SK-N-SH (cell line): ENCODE measurements around the gene S100A4. TPM values are rescaled to one million over a fixed set of nuclear protein-coding genes. Genes with fewer than 3 reads are reported as not detected.

Experiments used
- CTCF ChIA-PET: fragments of 300-600, 350-600 bp; formaldehyde crosslinking; extraction: SDS; loops from one replicate; lab custom pipeline; 2021; lab: Yijun Ruan, JAX
- POLR2A ChIA-PET: fragments of 350-600 bp; sonication (Branson Sonifier 250); formaldehyde crosslinking; extraction: SDS; loops from one replicate; lab custom pipeline; 2020; ENCODE audit warnings: antibody characterized with exemption, inconsistent platforms; lab: Yijun Ruan, JAX
- DNase-seq: peaks from one replicate; pipeline ENCODE4 v3.0.0; 2012
- H2AFZ ChIP-seq: fragments of 200-600 bp; sonication (generic); 2 replicates; pipeline ENCODE4 v1.8.1; 2016; ENCODE audit warnings: antibody characterized with exemption, mild to moderate bottlenecking, low read depth
- H3F3A ChIP-seq: fragments of 200-600 bp; sonication (generic); replicated peaks from 2 replicates; pipeline ENCODE3; 2016; ENCODE audit warnings: antibody characterized with exemption, mild to moderate bottlenecking; ENCODE audit not compliant: insufficient read depth
- H3K27ac ChIP-seq, 2 experiments: fragments of 200-500 bp in 1 of 2; fragments of 200-600 bp in 1 of 2; sonication (Bioruptor generic) in 1 of 2; sonication (generic), shearing (Covaris generic) in 1 of 2; 2 replicates each; pipeline versions ENCODE4 v1.5.1 to v1.6.1; 2014 to 2016; ENCODE audit warnings: low read depth in 2 of 2, inconsistent platforms in 1 of 2, low read length in 1 of 2, mild to moderate bottlenecking in 1 of 2, mixed read lengths in 1 of 2
- H3K27me3 ChIP-seq: fragments of 200-600 bp; sonication (generic), shearing (Covaris generic); 2 replicates; pipeline ENCODE4 v1.6.1; 2016; ENCODE audit warnings: mixed run types; ENCODE audit not compliant: insufficient read depth
- H3K36me3 ChIP-seq, 2 experiments: fragments of 200-500 bp in 1 of 2; fragments of 200-600 bp in 1 of 2; sonication (Bioruptor generic) in 1 of 2; sonication (generic) in 1 of 2; replicated peaks in 1 of 2; 2 replicates each; pipeline versions ENCODE3 to v1.5.1; 2014 to 2016; ENCODE audit warnings: low read length in 1 of 2, mild to moderate bottlenecking in 1 of 2; ENCODE audit not compliant: insufficient read depth in 2 of 2, control insufficient read depth in 1 of 2
- H3K4me1 ChIP-seq, 2 experiments: fragments of 200-500 bp in 1 of 2; fragments of 200-600 bp in 1 of 2; sonication (Bioruptor generic) in 1 of 2; sonication (generic), shearing (Covaris generic) in 1 of 2; 2 replicates each; pipeline versions ENCODE4 v1.5.1 to v1.6.1; 2014 to 2016; ENCODE audit warnings: low read depth in 1 of 2, low read length in 1 of 2, mixed run types in 1 of 2; ENCODE audit not compliant: insufficient read depth in 2 of 2, control insufficient read depth in 1 of 2
- H3K4me2 ChIP-seq: fragments of 200-600 bp; sonication (generic), shearing (Covaris generic); 2 replicates; pipeline ENCODE4 v1.6.1; 2017; ENCODE audit warnings: mixed run types
- H3K4me3 ChIP-seq, 2 experiments: fragments of 200-500 bp in 1 of 2; fragments of 200-600 bp in 1 of 2; sonication (Bioruptor generic) in 1 of 2; sonication (generic), shearing (Covaris generic) in 1 of 2; 2 replicates each; pipeline versions ENCODE4 v1.5.1 to v1.8.1; 2014 to 2016; ENCODE audit warnings: low read depth in 2 of 2, inconsistent platforms in 1 of 2, low read length in 1 of 2, mild to moderate bottlenecking in 1 of 2, mixed read lengths in 1 of 2, moderate library complexity in 1 of 2
- H3K79me2 ChIP-seq: fragments of 200-600 bp; sonication (generic); 2 replicates; pipeline ENCODE4 v1.8.1; 2017; ENCODE audit warnings: mild to moderate bottlenecking; ENCODE audit not compliant: insufficient read depth
- H3K9ac ChIP-seq: fragments of 200-600 bp; sonication (generic); 2 replicates; pipeline ENCODE4 v1.6.1; 2017; ENCODE audit warnings: mixed run types
- H3K9me2 ChIP-seq: fragments of 200-600 bp; sonication (generic); 2 replicates; pipeline ENCODE4 v1.6.1; 2017; ENCODE audit warnings: mixed run types
- H3K9me3 ChIP-seq: fragments of 200-600 bp; sonication (generic); 2 replicates; pipeline ENCODE4 v1.6.1; 2017; ENCODE audit warnings: mixed run types, mild to moderate bottlenecking, moderate library complexity
- H4K20me1 ChIP-seq: fragments of 200-600 bp; sonication (generic); 2 replicates; pipeline ENCODE4 v1.6.1; 2017; ENCODE audit warnings: mild to moderate bottlenecking, mixed run types; ENCODE audit not compliant: insufficient read depth
- EP300 ChIP-seq, 2 experiments: IDR thresholded peaks; 2 replicates each; pipeline versions ENCODE4 v1.4.0 to v1.6.1; 2012; ENCODE audit warnings: borderline replicate concordance in 1 of 2, low read depth in 1 of 2, low read length in 1 of 2
- EZH2phosphoT487 ChIP-seq: fragments of 200-600 bp; sonication (generic); IDR thresholded peaks from 2 replicates; pipeline ENCODE4 v1.6.1; 2017; ENCODE audit warnings: low read depth, mixed run types, mild to moderate bottlenecking, antibody characterized with exemption, moderate library complexity, borderline replicate concordance
- GABPA ChIP-seq: IDR thresholded peaks from 2 replicates; pipeline ENCODE4 v1.4.0; 2012; ENCODE audit warnings: low read depth, mild to moderate bottlenecking
- GATA2 ChIP-seq: sonication (generic); formaldehyde crosslinking; IDR thresholded peaks from 2 replicates; pipeline ENCODE4 v1.5.0; 2020; ENCODE audit warnings: mild to moderate bottlenecking, missing genetic modification reagents
- JUND ChIP-seq: IDR thresholded peaks from 2 replicates; pipeline ENCODE4 v1.4.0; 2012
- MEF2A ChIP-seq: IDR thresholded peaks from 2 replicates; pipeline ENCODE4 v1.4.0; 2012; ENCODE audit warnings: low read depth, borderline replicate concordance
- NRF1 ChIP-seq: IDR thresholded peaks from 2 replicates; pipeline ENCODE4 v1.6.1; 2012; ENCODE audit warnings: low read depth, mild to moderate bottlenecking, low read length
- RAD21 ChIP-seq: IDR thresholded peaks from 2 replicates; pipeline ENCODE4 v1.6.1; 2012; ENCODE audit warnings: mild to moderate bottlenecking, low read length
- RXRA ChIP-seq: IDR thresholded peaks from 2 replicates; pipeline ENCODE4 v1.4.0; 2012; ENCODE audit warnings: low read depth, mild to moderate bottlenecking, borderline replicate concordance
- TAF1 ChIP-seq: IDR thresholded peaks from 2 replicates; pipeline ENCODE4 v1.6.1; 2012; ENCODE audit warnings: low read depth, mild to moderate bottlenecking, low read length, moderate library complexity, borderline replicate concordance
- WGBS: methylation state at CpG from one replicate; pipeline ENCODE4 v1.1.6; 2017; ENCODE audit warnings: low lambda C conversion rate; 5-methylcytosine and 5-hydroxymethylcytosine counted together
- polyA plus RNA-seq, 3 experiments: library from polyadenylated mRNA; depleted of rRNA; stranded (reverse); fragments of >200 nt; gene quantifications; 2 replicates each; pipeline ENCODE4 v1.2.3, GENCODE V29; 2012
- TF ChIP-seq, protein P1 (sequence below): IDR thresholded peaks from 2 replicates; pipeline ENCODE4; 2012
- TF ChIP-seq, protein P2 (sequence below): fragments of 150-350 bp; IDR thresholded peaks from 2 replicates; pipeline ENCODE4 v1.6.1; 2016; ENCODE audit warnings: mild to moderate bottlenecking, low read depth, low read length
- TF ChIP-seq, protein P3 (sequence below): IDR thresholded peaks from 2 replicates; pipeline ENCODE4 v1.4.0; 2012; ENCODE audit warnings: low read depth, borderline replicate concordance

Gene S100A4
- polyA plus RNA-seq, 1 of the 3 experiments (the other 2 are of a cell fraction): 25.4 TPM

DNA sequence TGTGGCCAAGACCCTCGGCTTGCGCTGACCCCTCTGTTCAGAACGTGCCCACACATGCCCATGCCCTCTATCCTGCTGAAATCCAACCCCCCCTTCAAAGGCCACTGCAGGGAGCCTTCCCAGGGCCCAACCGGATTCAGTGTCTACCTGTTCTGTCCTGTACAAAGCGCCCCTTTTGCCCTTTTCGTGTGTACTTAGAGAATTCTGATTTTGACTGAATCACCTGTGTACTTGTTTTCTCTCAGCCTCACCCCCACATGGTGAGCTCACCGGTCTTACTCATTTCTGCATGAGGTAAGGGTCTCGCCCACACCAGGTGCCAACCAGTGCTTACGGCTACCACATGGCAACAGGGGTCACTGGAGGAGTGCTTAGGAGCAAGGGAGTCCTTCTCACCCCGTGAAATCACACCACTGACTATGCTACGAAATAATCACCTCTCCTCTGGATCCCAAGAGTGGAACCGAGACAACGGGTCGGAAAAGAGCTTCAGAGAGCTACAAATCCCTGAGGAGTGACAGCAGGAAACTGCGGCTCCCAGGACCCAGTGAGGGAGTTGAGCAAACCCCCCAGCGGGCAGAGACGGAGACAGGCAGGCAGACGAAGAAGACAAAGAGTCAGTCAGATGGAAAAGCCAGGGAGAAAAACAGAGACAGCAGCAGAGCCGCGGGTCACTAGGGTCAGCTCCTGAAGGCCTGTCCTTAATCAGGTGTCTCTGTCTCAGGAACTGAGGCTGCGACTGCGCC lies 22.2 kb upstream of the S100A4 start:
- POLR2A ChIA-PET: no interaction called here
- no peak for DNase-seq
- Histone ChIP-seq H3K9me2 (no peaks in the 10 kb centered on the region), H3K4me3 (no peak overlapping the region), H3F3A (peaks cover 19% of the 10 kb centered on the region), H3K4me2 (no peak overlapping the region; the same call in 1 of the 2 replicates), H4K20me1 (no peaks in the 10 kb centered on the region), H2AFZ (no peak overlapping the region; the same call in 1 of the 2 replicates), H3K79me2 (peaks cover 23% of the 10 kb centered on the region), H3K4me1 (peaks cover 33 to 45% of the 10 kb centered on the region in 2 experiments), H3K27me3 (no peaks in the 10 kb centered on the region), H3K9me3 (no peaks in the 10 kb centered on the region), H3K27ac (peak overlapping the region; percentile 95 to 99), H3K36me3 (no peaks in the 10 kb centered on the region), H3K9ac (peak overlapping the region; percentile 36; the same call in 1 of the 2 replicates)
- TF ChIP-seq, protein P1, sequence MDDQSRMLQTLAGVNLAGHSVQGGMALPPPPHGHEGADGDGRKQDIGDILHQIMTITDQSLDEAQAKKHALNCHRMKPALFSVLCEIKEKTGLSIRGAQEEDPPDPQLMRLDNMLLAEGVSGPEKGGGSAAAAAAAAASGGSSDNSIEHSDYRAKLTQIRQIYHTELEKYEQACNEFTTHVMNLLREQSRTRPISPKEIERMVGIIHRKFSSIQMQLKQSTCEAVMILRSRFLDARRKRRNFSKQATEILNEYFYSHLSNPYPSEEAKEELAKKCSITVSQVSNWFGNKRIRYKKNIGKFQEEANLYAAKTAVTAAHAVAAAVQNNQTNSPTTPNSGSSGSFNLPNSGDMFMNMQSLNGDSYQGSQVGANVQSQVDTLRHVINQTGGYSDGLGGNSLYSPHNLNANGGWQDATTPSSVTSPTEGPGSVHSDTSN: no peak
- TF ChIP-seq, protein P2, sequence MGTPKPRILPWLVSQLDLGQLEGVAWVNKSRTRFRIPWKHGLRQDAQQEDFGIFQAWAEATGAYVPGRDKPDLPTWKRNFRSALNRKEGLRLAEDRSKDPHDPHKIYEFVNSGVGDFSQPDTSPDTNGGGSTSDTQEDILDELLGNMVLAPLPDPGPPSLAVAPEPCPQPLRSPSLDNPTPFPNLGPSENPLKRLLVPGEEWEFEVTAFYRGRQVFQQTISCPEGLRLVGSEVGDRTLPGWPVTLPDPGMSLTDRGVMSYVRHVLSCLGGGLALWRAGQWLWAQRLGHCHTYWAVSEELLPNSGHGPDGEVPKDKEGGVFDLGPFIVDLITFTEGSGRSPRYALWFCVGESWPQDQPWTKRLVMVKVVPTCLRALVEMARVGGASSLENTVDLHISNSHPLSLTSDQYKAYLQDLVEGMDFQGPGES: no peak
- TF ChIP-seq GATA2 (CRISPR knock-in tag) (no peak), EZH2phosphoT487 (no peak), TAF1 (no peak), MEF2A (no peak), EP300 (IDR thresholded peaks at IDR 0.05; ENCODE audit: borderline replicate concordance in 1 of 2, low read depth in 1 of 2, low read length in 1 of 2) (no peak), JUND (no peak), RXRA (no peak), RAD21 (no peak), GABPA (no peak), NRF1 (no peak)
- TF ChIP-seq, protein P3, sequence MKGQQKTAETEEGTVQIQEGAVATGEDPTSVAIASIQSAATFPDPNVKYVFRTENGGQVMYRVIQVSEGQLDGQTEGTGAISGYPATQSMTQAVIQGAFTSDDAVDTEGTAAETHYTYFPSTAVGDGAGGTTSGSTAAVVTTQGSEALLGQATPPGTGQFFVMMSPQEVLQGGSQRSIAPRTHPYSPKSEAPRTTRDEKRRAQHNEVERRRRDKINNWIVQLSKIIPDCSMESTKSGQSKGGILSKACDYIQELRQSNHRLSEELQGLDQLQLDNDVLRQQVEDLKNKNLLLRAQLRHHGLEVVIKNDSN: no peak
- CTCF ChIA-PET: interaction anchor here (0.6 to 7.4 kb wide), 35 partner anchors 9 to 418 kb away, joined by 3 to 283 read pairs (median 5); partner anchors contain the start of genes CHTOP, ILF2, RAB13 and S100A3
- WGBS: 77% methylated on average over 22 of the region's 22 CpGs
